Suppressor macrophage treated with lipopolysaccharide for 1 hour (primary cell): ENCODE measurements around the gene IGFBP1.
"Not testable (repeated sequence)": the region's sequence is repeated elsewhere in the genome, so short reads cannot be mapped to it uniquely, and the experiment has no call there.

Experiments
- DNase-seq, 3 donors: peaks; one replicate each; pipeline ENCODE4 v3.0.0-alpha.2; 2020 to 2022

IGFBP1 gene

GRCh38 chr7:45888185-45888992 lies at the start of gene IGFBP1:
Gene IGFBP1, plus strand, starts transcription at chr7:45888488. Its CDS starts 165 bp downstream, at chr7:45888653.
- no peak for DNase-seq

- DNase-seq: not testable (repeated sequence)
Measured at GRCh38 chr7:45838852-45839251, 49.4 kb upstream of the IGFBP1 start.

- not testable (repeated sequence) for DNase-seq
Measured at GRCh38 chr7:45841926-45842717, 46.2 kb upstream of the IGFBP1 start.

- DNase-seq: not testable (repeated sequence)
Measured at GRCh38 chr7:45846536-45846935, 41.8 kb upstream of the IGFBP1 start.

GRCh38 chr7:45848734-45849133 lies 39.6 kb upstream of the IGFBP1 start:
- not testable (repeated sequence) for DNase-seq

GRCh38 chr7:45852984-45853383 lies 35.3 kb upstream of the IGFBP1 start:
- not testable (repeated sequence) for DNase-seq

- not testable (repeated sequence) for DNase-seq
Measured at GRCh38 chr7:45853491-45853890, 34.8 kb upstream of the IGFBP1 start.

- not testable (repeated sequence) for DNase-seq
Measured at GRCh38 chr7:45855680-45856079, 32.6 kb upstream of the IGFBP1 start.

- DNase-seq: not testable (repeated sequence)
Measured at GRCh38 chr7:45856888-45857287, 31.4 kb upstream of the IGFBP1 start.

GRCh38 chr7:45863715-45864114 lies 24.6 kb upstream of the IGFBP1 start:
- no peak for DNase-seq

GRCh38 chr7:45865594-45866410 lies 22.5 kb upstream of the IGFBP1 start:
- no peak for DNase-seq

- no peak for DNase-seq
Measured at GRCh38 chr7:45867471-45867870, 20.8 kb upstream of the IGFBP1 start.

GRCh38 chr7:45869426-45869825 lies 18.9 kb upstream of the IGFBP1 start:
- no peak for DNase-seq

- DNase-seq: peak in 2 of 3 donors; percentile 1 to 4
Measured at GRCh38 chr7:45872116-45873034, 15.9 kb upstream of the IGFBP1 start.

- DNase-seq: no peak
Measured at GRCh38 chr7:45873035-45873354, 15.3 kb upstream of the IGFBP1 start, which contains the start of gene CCDC201. Gene CCDC201, minus strand, starts transcription at chr7:45873082. Its CDS starts 75 bp downstream, at chr7:45873007.

- DNase-seq: no peak
Measured at GRCh38 chr7:45873355-45873754, 14.9 kb upstream of the IGFBP1 start.

- DNase-seq: no peak
Measured at GRCh38 chr7:45874408-45875131, 13.7 kb upstream of the IGFBP1 start.

- DNase-seq: no peak
Measured at GRCh38 chr7:45876519-45876918, 11.8 kb upstream of the IGFBP1 start.

GRCh38 chr7:45878457-45879144 lies 9.7 kb upstream of the IGFBP1 start:
- no peak for DNase-seq

- no peak for DNase-seq
Measured at GRCh38 chr7:45880433-45880860, 7.8 kb upstream of the IGFBP1 start.
